HepG2 (cell line): ENCODE data around the gene TBC1D2B. TPM values are rescaled to one million over a fixed set of nuclear protein-coding genes. Genes with fewer than 3 reads are reported as not detected.

Experiments
- ELF4 ChIP-seq: sonication (generic); formaldehyde crosslinking; IDR thresholded peaks from 2 replicates; pipeline ENCODE4 v1.5.0; 2020; ENCODE audit warnings: missing genetic modification reagents, mild to moderate bottlenecking, moderate library complexity, borderline replicate concordance
- GABPA ChIP-seq, 2 experiments: IDR thresholded peaks; 2 replicates each; pipeline ENCODE4 v1.6.1; 2011 to 2016; ENCODE audit warnings: low read depth in 2 of 2, low read length in 1 of 2, missing biosample characterization in 1 of 2, missing genetic modification characterization in 1 of 2
- PAX8 ChIP-seq: sonication (generic); formaldehyde crosslinking; IDR thresholded peaks from 2 replicates; pipeline ENCODE4 v1.8.0; 2022; ENCODE audit warnings: mild to moderate bottlenecking, missing genetic modification reagents, borderline replicate concordance
- SAP130 ChIP-seq: IDR thresholded peaks from 2 replicates; pipeline ENCODE4 v1.6.1; 2016; ENCODE audit warnings: low read depth
- TBX3 ChIP-seq: fragments of 450-650 bp; IDR thresholded peaks from 2 replicates; pipeline ENCODE4 v1.6.1; 2017; ENCODE audit warnings: antibody characterized with exemption, mild to moderate bottlenecking, inconsistent platforms, borderline replicate concordance
- TEAD3 ChIP-seq: optimal IDR thresholded peaks from 2 replicates; pipeline ENCODE3; 2016; ENCODE audit warnings: borderline replicate concordance
- U2AF1 ChIP-seq: fragments of 200-400 bp; formaldehyde crosslinking; optimal IDR thresholded peaks from 2 replicates; pipeline ENCODE3; 2017; ENCODE audit warnings: mild to moderate bottlenecking, low read depth, low read length
- ZBTB39 ChIP-seq: sonication (generic); formaldehyde crosslinking; IDR thresholded peaks from 2 replicates; pipeline ENCODE4 v1.5.0; 2020; ENCODE audit warnings: missing genetic modification reagents
- ZEB1 ChIP-seq: IDR thresholded peaks from 2 replicates; pipeline ENCODE4 v1.6.1; 2012; ENCODE audit warnings: mild to moderate bottlenecking, low read depth, inconsistent platforms; ENCODE audit not compliant: insufficient replicate concordance
- polyA plus RNA-seq, 8 experiments: library from polyadenylated mRNA; depleted of rRNA in 3 of 8; stranded (reverse) in 7 of 8; unstranded in 1 of 8; fragments of >200 nt; fragmentation: Illumina TruSeq in 4 of 8; extraction: Trizol in 4 of 8; gene quantifications; 2 replicates each; pipeline versions ENCODE4 v1.2.1 to v1.2.3, GENCODE V29; 2011 to 2016; ENCODE audit warnings: low read depth in 4 of 8, missing spikeins in 1 of 8, mixed read lengths in 1 of 8; ENCODE audit not compliant: insufficient read depth in 1 of 8
- total RNA-seq, 5 experiments: library from RNA; depleted of rRNA; stranded (reverse); fragments of >200 nt; fragmentation: Illumina TruSeq; extraction: Trizol; gene quantifications; 2 replicates each; pipeline ENCODE4 v1.2.3, GENCODE V29; 2016; ENCODE audit warnings: low read depth in 1 of 5
- TF ChIP-seq, protein P1 (sequence below): sonication (generic); formaldehyde crosslinking; conservative IDR thresholded peaks from 2 replicates; pipeline ENCODE4 v1.8.0; 2022; ENCODE audit warnings: missing genetic modification reagents

The TBC1D2B gene
- total and polyA plus RNA-seq, 2 of the 13 experiments (the other 11 are each of a cell fraction or from before 2014, with no cell fraction given), result 10.1 to 14.4 TPM

GRCh38 chr15:78072080-78072892 is 5.2 kb downstream of the TBC1D2B start (continued):
- TF ChIP-seq, protein P1, sequence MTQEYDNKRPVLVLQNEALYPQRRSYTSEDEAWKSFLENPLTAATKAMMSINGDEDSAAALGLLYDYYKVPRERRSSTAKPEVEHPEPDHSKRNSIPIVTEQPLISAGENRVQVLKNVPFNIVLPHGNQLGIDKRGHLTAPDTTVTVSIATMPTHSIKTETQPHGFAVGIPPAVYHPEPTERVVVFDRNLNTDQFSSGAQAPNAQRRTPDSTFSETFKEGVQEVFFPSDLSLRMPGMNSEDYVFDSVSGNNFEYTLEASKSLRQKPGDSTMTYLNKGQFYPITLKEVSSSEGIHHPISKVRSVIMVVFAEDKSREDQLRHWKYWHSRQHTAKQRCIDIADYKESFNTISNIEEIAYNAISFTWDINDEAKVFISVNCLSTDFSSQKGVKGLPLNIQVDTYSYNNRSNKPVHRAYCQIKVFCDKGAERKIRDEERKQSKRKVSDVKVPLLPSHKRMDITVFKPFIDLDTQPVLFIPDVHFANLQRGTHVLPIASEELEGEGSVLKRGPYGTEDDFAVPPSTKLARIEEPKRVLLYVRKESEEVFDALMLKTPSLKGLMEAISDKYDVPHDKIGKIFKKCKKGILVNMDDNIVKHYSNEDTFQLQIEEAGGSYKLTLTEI, result no peak
- peak; percentile 14 for TF ChIP-seq TEAD3 (CRISPR knock-in tag)
- no peak for TF ChIP-seq U2AF1
- no peak for TF ChIP-seq ZEB1
- peak; percentile 42; the same call in 1 of the 2 replicates for TF ChIP-seq SAP130 (CRISPR knock-in tag)
- no peak for TF ChIP-seq GABPA (IDR thresholded peaks at IDR 0.05; ENCODE audit: low read depth, low read length)
- no peak for TF ChIP-seq GABPA (CRISPR knock-in tag; IDR thresholded peaks at IDR 0.05; ENCODE audit: low read depth)
- TF ChIP-seq TBX3, result no peak
- no peak for TF ChIP-seq ZBTB39 (CRISPR knock-in tag)
- no peak for TF ChIP-seq PAX8 (CRISPR knock-in tag)
- TF ChIP-seq ELF4 (CRISPR knock-in tag), result no peak
